Nephron progenitor cell (in vitro differentiated cells): ENCODE measurements around the gene MYO7A.

ENCODE experiments used
- DNase-seq: peaks from one replicate; pipeline ENCODE4 v3.0.0; 2021
- H3K27ac Mint-ChIP-seq: 2 replicates; pipeline ENCODE4 v1.8.0; 2021; ENCODE audit warnings: mild to moderate bottlenecking, moderate library complexity, mixed read lengths
- H3K27me3 Mint-ChIP-seq: 2 replicates; pipeline ENCODE4 v1.8.0; 2021; ENCODE audit warnings: mild to moderate bottlenecking, low read depth, mixed read lengths; ENCODE audit not compliant: poor library complexity
- H3K36me3 Mint-ChIP-seq: 2 replicates; pipeline ENCODE4 v1.8.0; 2021; ENCODE audit warnings: low read depth, mixed read lengths
- H3K4me1 Mint-ChIP-seq: 2 replicates; pipeline ENCODE4 v1.8.0; 2021; ENCODE audit warnings: mixed read lengths
- H3K4me3 Mint-ChIP-seq: 2 replicates; pipeline ENCODE4 v1.8.0; 2021; ENCODE audit warnings: mild to moderate bottlenecking, moderate library complexity, mixed read lengths
- H3K9me3 Mint-ChIP-seq: 2 replicates; pipeline ENCODE4 v1.8.0; 2021; ENCODE audit warnings: mild to moderate bottlenecking, moderate library complexity, mixed read lengths
- CTCF ChIP-seq: fragments of 200-600 bp; sonication (generic); IDR thresholded peaks from 2 replicates; pipeline ENCODE4 v1.5.0; 2021; ENCODE audit warnings: antibody characterized with exemption

The MYO7A gene

GRCh38 chr11:77201991-77202841 is 74.2 kb downstream of the MYO7A start:
- H3K27ac Mint-ChIP-seq, result no peak overlapping the region
- no peak for TF ChIP-seq CTCF
- peaks cover 7% of the 10 kb centered on the region for H3K27me3 Mint-ChIP-seq
- H3K4me1 Mint-ChIP-seq, result no peaks in the 10 kb centered on the region
- no peaks in the 10 kb centered on the region for H3K36me3 Mint-ChIP-seq
- H3K9me3 Mint-ChIP-seq, result no peaks in the 10 kb centered on the region
- no peak for DNase-seq
- no peak overlapping the region for H3K4me3 Mint-ChIP-seq

- no peaks in the 10 kb centered on the region for H3K36me3 Mint-ChIP-seq
- no peak overlapping the region for H3K4me3 Mint-ChIP-seq
- no peak overlapping the region for H3K27ac Mint-ChIP-seq
- H3K9me3 Mint-ChIP-seq, result no peaks in the 10 kb centered on the region
- no peak for DNase-seq
- no peaks in the 10 kb centered on the region for H3K4me1 Mint-ChIP-seq
- H3K27me3 Mint-ChIP-seq, result peaks cover 7% of the 10 kb centered on the region
- no peak for TF ChIP-seq CTCF
Measured at GRCh38 chr11:77202941-77203900, 75.2 kb downstream of the MYO7A start.

- no peak for DNase-seq
- H3K36me3 Mint-ChIP-seq, result no peaks in the 10 kb centered on the region
- no peak for TF ChIP-seq CTCF
- no peaks in the 10 kb centered on the region for H3K9me3 Mint-ChIP-seq
- H3K4me1 Mint-ChIP-seq, result no peaks in the 10 kb centered on the region
- H3K4me3 Mint-ChIP-seq, result no peak overlapping the region
- H3K27ac Mint-ChIP-seq, result no peak overlapping the region
- H3K27me3 Mint-ChIP-seq, result peaks cover 11% of the 10 kb centered on the region
Measured at GRCh38 chr11:77203901-77204753, 76.1 kb downstream of the MYO7A start.

- no peak overlapping the region for H3K27ac Mint-ChIP-seq
- H3K4me1 Mint-ChIP-seq, result no peaks in the 10 kb centered on the region
- H3K9me3 Mint-ChIP-seq, result no peaks in the 10 kb centered on the region
- peaks cover 11% of the 10 kb centered on the region for H3K27me3 Mint-ChIP-seq
- no peak overlapping the region for H3K4me3 Mint-ChIP-seq
- no peak for TF ChIP-seq CTCF
- DNase-seq, result no peak
- no peaks in the 10 kb centered on the region for H3K36me3 Mint-ChIP-seq
Measured at GRCh38 chr11:77204754-77205466, 76.9 kb downstream of the MYO7A start.
